ENCODE results near the gene HS3ST5.
"Not testable (repeated sequence)": the region's sequence is repeated elsewhere in the genome, so short reads cannot be mapped to it uniquely, and the experiment has no call there.

Gene HS3ST5

DNA sequence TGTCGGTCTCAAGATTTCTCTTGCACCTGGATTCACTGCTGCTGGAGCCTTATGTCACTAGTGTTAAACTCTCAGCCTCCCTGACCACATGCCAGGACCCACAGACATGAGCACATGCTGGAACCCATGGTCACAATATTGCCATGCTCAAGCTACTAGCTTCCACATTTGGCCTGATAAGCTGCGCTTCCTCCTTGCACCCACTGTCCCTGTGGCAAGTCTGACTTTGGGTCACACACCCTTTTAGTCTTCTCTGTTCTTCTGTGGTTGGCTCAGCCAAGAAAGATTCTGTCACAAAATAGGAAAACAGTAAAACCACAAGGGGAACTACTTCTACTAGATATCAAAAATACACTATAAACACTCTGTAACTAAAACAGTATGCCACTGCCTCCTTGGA lies 303.0 kb downstream of the HS3ST5 start:
- DNase-seq (ENCODE audit: low spot score) = no peak
- TF ChIP-seq, protein P1, sequence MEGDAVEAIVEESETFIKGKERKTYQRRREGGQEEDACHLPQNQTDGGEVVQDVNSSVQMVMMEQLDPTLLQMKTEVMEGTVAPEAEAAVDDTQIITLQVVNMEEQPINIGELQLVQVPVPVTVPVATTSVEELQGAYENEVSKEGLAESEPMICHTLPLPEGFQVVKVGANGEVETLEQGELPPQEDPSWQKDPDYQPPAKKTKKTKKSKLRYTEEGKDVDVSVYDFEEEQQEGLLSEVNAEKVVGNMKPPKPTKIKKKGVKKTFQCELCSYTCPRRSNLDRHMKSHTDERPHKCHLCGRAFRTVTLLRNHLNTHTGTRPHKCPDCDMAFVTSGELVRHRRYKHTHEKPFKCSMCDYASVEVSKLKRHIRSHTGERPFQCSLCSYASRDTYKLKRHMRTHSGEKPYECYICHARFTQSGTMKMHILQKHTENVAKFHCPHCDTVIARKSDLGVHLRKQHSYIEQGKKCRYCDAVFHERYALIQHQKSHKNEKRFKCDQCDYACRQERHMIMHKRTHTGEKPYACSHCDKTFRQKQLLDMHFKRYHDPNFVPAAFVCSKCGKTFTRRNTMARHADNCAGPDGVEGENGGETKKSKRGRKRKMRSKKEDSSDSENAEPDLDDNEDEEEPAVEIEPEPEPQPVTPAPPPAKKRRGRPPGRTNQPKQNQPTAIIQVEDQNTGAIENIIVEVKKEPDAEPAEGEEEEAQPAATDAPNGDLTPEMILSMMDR (IDR thresholded peaks at IDR 0.05; ENCODE audit: extremely low read depth, missing control alignments) = no peak

DNA sequence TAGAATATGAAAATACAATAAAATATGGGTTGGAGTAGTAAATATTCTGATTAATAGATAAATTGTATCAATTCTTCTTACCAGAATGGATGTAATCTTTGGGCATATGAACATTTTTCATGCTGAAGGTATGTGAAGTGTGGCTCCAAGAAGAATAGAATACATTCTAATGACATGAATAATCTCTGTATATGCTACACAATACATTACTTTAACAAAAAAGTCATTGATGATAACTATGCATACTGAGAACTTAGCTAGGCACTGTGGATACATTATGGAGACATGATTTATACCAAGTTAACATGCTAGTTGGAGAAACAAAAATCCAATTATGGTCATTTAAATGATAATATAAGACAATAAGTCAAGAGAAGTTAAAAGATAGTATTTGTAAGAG lies 309.2 kb downstream of the HS3ST5 start:
- TF ChIP-seq, protein P1 (IDR thresholded peaks at IDR 0.05; ENCODE audit: extremely low read depth, missing control alignments) = no peak
- no peak for DNase-seq (ENCODE audit: low spot score)

DNA sequence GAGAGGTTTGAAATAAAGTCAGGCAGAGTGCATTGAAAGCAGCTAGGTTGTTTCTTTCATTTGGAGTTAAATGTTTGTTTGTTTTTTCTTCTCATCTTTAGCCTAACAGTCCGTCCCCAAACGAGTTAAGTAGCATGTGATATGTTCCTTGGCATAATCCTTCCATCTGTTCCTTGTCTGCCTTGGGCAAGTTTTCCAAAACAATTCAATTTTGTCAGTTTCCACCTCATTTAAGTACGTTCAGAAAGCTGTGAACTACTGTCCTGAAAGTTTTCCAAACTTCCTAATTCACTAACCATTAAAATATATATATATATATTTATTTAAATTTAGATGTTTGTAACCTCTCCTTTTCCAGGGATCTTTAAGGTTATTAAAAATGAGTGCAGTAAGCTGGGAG lies 310.1 kb downstream of the HS3ST5 start:
- TF ChIP-seq, protein P1 (IDR thresholded peaks at IDR 0.05; ENCODE audit: extremely low read depth, missing control alignments) = no peak
- DNase-seq (ENCODE audit: low spot score) = no peak

DNA sequence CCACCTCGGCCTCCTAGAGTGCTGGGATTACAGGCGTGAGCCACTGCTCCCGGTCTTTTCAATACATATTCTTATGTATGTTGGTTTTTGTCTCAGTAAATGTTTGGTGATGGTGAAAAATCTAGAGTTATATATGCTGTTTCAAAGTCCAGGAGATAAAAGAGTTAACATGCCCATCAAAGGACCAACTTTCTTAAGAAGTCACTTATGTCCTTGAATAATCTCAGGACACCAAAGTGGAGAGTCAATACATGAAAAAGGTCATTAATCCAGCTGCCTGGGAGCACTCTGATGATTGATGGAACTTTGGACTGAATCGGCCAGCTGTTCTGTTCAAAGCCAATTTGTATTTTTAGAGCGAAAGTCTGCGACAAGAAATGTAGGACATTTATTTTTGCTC lies 312.1 kb downstream of the HS3ST5 start:
- TF ChIP-seq, protein P1 (IDR thresholded peaks at IDR 0.05; ENCODE audit: extremely low read depth, missing control alignments) = no peak
- DNase-seq (ENCODE audit: low spot score) = no peak

DNA sequence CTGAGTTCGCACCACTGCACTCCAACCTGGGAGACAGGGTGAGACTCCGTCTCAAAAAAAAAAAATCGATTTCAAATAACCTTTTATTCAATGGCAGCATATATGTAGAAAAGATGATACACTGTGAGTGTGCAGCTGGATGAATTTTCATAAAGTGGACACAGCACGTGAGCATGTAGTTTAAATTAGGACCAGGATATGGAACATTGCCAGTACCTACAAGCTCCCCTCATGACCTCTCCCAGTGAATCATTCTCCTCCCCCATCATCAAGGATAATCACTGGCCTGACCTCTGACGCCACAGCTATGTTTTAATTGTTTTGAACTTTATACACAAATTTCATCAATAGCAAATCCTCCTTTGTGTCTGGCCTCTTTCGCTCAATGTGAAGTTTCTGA lies 318.1 kb downstream of the HS3ST5 start:
- TF ChIP-seq, protein P1 (IDR thresholded peaks at IDR 0.05; ENCODE audit: extremely low read depth, missing control alignments) = no peak
- no peak for DNase-seq (ENCODE audit: low spot score)

DNA sequence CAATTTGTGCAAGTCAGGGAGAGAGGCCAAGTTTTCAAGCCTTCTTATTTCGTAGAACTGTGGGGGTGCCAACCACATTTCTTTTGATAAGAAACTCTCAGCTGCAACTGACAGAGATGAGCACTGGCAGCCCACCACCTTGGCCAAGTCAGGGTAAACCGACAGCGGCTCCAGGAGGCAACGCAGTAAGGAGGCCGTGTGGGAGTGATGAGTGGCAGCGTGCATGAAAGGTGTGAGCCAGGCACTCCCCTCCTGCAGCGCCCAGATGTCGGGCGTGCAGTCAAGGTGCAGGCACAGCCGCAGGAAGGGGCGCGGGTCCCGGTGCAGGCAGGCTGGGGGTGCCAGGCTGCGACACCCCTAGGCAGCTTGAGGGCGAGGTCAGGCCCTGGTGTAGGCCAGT lies 322.6 kb downstream of the HS3ST5 start:
- TF ChIP-seq, protein P1 (IDR thresholded peaks at IDR 0.05; ENCODE audit: extremely low read depth, missing control alignments) = no peak
- no peak for DNase-seq (ENCODE audit: low spot score)

DNA sequence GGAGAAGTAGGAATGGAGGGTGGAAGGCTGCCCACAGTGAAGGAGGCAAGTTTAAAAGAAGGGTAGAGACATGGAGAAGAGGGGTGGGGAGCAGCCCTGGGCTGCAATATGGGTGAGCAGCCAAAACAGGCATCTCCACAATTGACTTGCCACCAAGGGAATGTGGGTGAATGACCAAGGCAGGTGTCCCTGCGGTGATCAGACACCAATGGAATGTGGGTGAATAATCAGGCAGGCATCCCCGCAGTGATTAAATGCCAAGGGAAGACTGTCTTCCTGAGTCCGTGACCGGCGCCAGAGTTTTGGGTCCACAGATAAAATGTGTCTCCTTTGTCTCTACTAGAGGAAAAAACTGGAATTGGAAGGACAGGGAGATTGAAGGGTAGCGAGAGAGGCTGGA lies 325.7 kb downstream of the HS3ST5 start:
- not testable (repeated sequence) for DNase-seq (ENCODE audit: low spot score)

DNA sequence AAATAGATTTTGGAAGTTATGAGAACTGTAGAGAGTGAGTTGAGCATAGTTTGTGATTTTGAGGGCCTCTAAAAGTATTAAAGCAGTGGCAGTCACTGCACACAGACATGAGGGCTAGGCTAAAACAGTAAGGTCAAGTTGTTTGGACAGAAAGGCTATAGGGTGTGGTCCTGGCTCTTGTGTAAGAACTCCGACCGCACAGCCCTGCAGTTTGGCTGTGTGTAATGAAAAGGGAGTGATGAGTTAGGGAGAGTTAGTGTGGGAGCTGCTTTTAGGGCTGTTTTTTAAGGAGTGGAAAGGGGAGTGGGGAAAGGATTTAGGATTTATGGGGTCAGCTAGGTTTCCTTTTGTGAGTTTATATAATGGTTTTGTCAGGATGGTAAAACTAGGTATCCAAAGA lies 328.7 kb downstream of the HS3ST5 start:
- DNase-seq (ENCODE audit: low spot score) = not testable (repeated sequence)

DNA sequence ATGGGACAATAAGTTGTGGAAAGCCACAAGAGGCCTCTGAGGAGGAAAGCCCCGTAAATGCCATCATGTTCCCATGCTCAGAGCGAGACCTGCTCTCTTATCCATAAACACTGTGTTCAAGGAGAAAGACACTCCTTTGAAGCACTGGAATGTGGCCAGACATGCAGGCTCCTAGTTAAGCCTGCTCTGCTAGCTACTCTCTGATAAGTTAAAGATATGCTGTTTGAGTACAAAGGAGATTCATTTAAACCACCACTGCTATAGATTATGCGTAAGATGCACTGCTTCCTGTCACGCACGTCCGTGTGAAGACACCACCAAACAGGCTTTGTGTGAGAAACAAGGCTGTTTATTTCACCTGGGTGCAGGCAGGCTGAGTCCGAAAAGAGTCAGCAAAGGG lies 331.3 kb downstream of the HS3ST5 start:
- DNase-seq (ENCODE audit: low spot score) = not testable (repeated sequence)
